T-cell (primary cell): ENCODE measurements around the gene TCP10L. TPM values are rescaled to one million over a fixed set of nuclear protein-coding genes. Genes with fewer than 3 reads are reported as not detected.

Source experiments
- ATAC-seq, 4 experiments: fragments of 200-7000 bp in 3 of 4; fragments of 150-1000 bp in 1 of 4; cut with Tn5 transposase; replicated peaks in 1 of 4; 1 replicate in 3 of 4; 2 replicates in 1 of 4; pipeline ENCODE4 v1.10.0; 2021; ENCODE audit warnings: moderate library complexity in 3 of 4, mild to moderate bottlenecking in 2 of 4, moderate number of reproducible peaks in 1 of 4
- CTCF ChIA-PET, 2 donors: fragments of 300-600 bp; sonication (Branson Sonifier 250); formaldehyde crosslinking; loops; one replicate each; lab custom pipeline; 2022; ENCODE audit warnings: antibody characterized with exemption in 2 of 2; lab: Charles Lee
- POLR2A ChIA-PET, 2 donors: fragments of 300-600 bp; sonication (Branson Sonifier 250); formaldehyde crosslinking; loops; one replicate each; lab custom pipeline; 2022; ENCODE audit warnings: antibody characterized with exemption in 2 of 2; lab: Charles Lee
- DNase-seq, 35 experiments: peaks; one replicate each; pipeline versions ENCODE4 v3.0.0 to v3.0.0-alpha.2; 2013 to 2023
- H3K27ac ChIP-seq: one replicate; pipeline ENCODE4 v1.5.1; 2013; ENCODE audit warnings: low read length
- H3K27me3 ChIP-seq, 2 experiments: replicated peaks in 1 of 2; 1 replicate in 1 of 2; 2 replicates in 1 of 2; pipeline versions ENCODE4 v1.6.1 to v1.7.0; 2013; ENCODE audit warnings: low read length in 1 of 2, mixed read lengths in 1 of 2; ENCODE audit not compliant: control insufficient read depth in 2 of 2, insufficient read depth in 2 of 2; ENCODE audit errors: extremely low read depth in 1 of 2
- H3K36me3 ChIP-seq, 2 donors: 1 replicate in 1 of 2; 2 replicates in 1 of 2; pipeline versions ENCODE4 v1.6.1 to v1.7.0; 2013; ENCODE audit warnings: low read length in 1 of 2; ENCODE audit not compliant: control insufficient read depth in 2 of 2, insufficient read depth in 1 of 2; ENCODE audit errors: extremely low read depth in 1 of 2
- H3K4me1 ChIP-seq, 2 experiments: 1 replicate in 1 of 2; 2 replicates in 1 of 2; pipeline versions ENCODE4 v1.6.1 to v1.7.0; 2013; ENCODE audit warnings: low read length in 2 of 2, mixed read lengths in 1 of 2; ENCODE audit not compliant: insufficient read depth in 2 of 2, control insufficient read depth in 1 of 2; ENCODE audit errors: extremely low read depth in 1 of 2
- H3K4me3 ChIP-seq, 2 donors: 1 replicate in 1 of 2; 2 replicates in 1 of 2; pipeline versions ENCODE4 v1.5.1 to v1.7.0; 2013; ENCODE audit warnings: mild to moderate bottlenecking in 2 of 2, low read length in 1 of 2, moderate library complexity in 1 of 2; ENCODE audit not compliant: control insufficient read depth in 1 of 2; ENCODE audit errors: extremely low read depth in 1 of 2
- H3K9me3 ChIP-seq: 2 replicates; pipeline ENCODE4 v1.7.0; 2013
- H3K27ac Mint-ChIP-seq, 2 donors: one replicate each; pipeline ENCODE4 v1.8.0; 2020 to 2021; ENCODE audit warnings: mild to moderate bottlenecking in 2 of 2, mixed read lengths in 2 of 2
- H3K27me3 Mint-ChIP-seq, 2 donors: one replicate each; pipeline ENCODE4 v1.8.0; 2021 to 2022; ENCODE audit warnings: mixed read lengths in 2 of 2
- H3K36me3 Mint-ChIP-seq: one replicate; pipeline ENCODE4 v1.8.0; 2021; ENCODE audit warnings: mixed read lengths
- H3K4me1 Mint-ChIP-seq, 3 donors: one replicate each; pipeline ENCODE4 v1.8.0; 2020 to 2022; ENCODE audit warnings: mixed read lengths in 3 of 3, mild to moderate bottlenecking in 1 of 3
- H3K4me3 Mint-ChIP-seq, 3 donors: one replicate each; pipeline ENCODE4 v1.8.0; 2020 to 2022; ENCODE audit warnings: mild to moderate bottlenecking in 3 of 3, mixed read lengths in 3 of 3, moderate library complexity in 3 of 3
- H3K9me3 Mint-ChIP-seq, 3 donors: one replicate each; pipeline ENCODE4 v1.8.0; 2020 to 2022; ENCODE audit warnings: mixed read lengths in 3 of 3
- WGBS: methylation state at CpG from one replicate; pipeline ENCODE4 v1.1.5; 2013; ENCODE audit warnings: missing lambda C conversion rate; ENCODE audit not compliant: insufficient coverage; 5-methylcytosine and 5-hydroxymethylcytosine counted together
- total RNA-seq, 35 experiments: library from RNA in 6 of 35; stranded (reverse) in 6 of 35; fragments of 120-200 nt in 1 of 35; gene quantifications; one replicate each; pipeline versions ENCODE4 v1.2.1 to v1.2.4 and lab custom pipeline; 2013 to 2026

Gene TCP10L
- total RNA-seq, 5 donors from 2014 or later (not counting 1 experiment from before 2014, with no cell fraction given), result 0.19 to 0.73 (median 0.39) TPM; not detected in 1

GRCh38 chr21:32585970-32586369 is 647 bp upstream of the TCP10L start:
- peaks cover 0 to 5% of the 10 kb centered on the region in 2 donors for H3K27me3 Mint-ChIP-seq
- Histone ChIP-seq H3K36me3 (no peaks in the 10 kb centered on the region), H3K4me3 (no peak overlapping the region), H3K9me3 (no peaks in the 10 kb centered on the region), H3K4me1 (no peaks in the 10 kb centered on the region), H3K27ac (no peak overlapping the region), H3K27me3 (peaks cover 0 to 18% of the 10 kb centered on the region in 2 experiments)
- no peaks in the 10 kb centered on the region for H3K36me3 Mint-ChIP-seq
- no peak overlapping the region for H3K4me3 Mint-ChIP-seq
- ATAC-seq (no peak), DNase-seq (no peak)
- 86% methylated on average over 8 of the region's 9 CpGs for WGBS
- POLR2A ChIA-PET, result no interaction called here
- H3K4me1 Mint-ChIP-seq, result no peaks in the 10 kb centered on the region
- no peak overlapping the region for H3K27ac Mint-ChIP-seq
- CTCF ChIA-PET, result no interaction called here
- H3K9me3 Mint-ChIP-seq, result no peaks in the 10 kb centered on the region

- Histone ChIP-seq H3K4me1 (no peaks in the 10 kb centered on the region), H3K27me3 (peaks cover 0 to 21% of the 10 kb centered on the region in 2 experiments), H3K27ac (no peak overlapping the region), H3K36me3 (no peaks in the 10 kb centered on the region), H3K9me3 (no peaks in the 10 kb centered on the region), H3K4me3 (no peak overlapping the region)
- ATAC-seq, result no peak
- Mint-ChIP-seq H3K4me1 (no peaks in the 10 kb centered on the region), H3K27me3 (peaks cover 0 to 8% of the 10 kb centered on the region in 2 donors), H3K36me3 (no peaks in the 10 kb centered on the region), H3K27ac (no peak overlapping the region), H3K9me3 (no peaks in the 10 kb centered on the region), H3K4me3 (no peak overlapping the region)
- ChIA-PET POLR2A (no interaction called here), CTCF (interaction anchor here in 1 of 2 donors (0.6 kb wide), 1 partner anchor 113 kb away, joined by 6 read pairs; no protein-coding TSS in a partner anchor)
- DNase-seq, result no peak
- no CpG with 5 or more reads among the region's 8 CpGs for WGBS
Observed at GRCh38 chr21:32584472-32584871, 851 bp downstream of the TCP10L start.

DNA sequence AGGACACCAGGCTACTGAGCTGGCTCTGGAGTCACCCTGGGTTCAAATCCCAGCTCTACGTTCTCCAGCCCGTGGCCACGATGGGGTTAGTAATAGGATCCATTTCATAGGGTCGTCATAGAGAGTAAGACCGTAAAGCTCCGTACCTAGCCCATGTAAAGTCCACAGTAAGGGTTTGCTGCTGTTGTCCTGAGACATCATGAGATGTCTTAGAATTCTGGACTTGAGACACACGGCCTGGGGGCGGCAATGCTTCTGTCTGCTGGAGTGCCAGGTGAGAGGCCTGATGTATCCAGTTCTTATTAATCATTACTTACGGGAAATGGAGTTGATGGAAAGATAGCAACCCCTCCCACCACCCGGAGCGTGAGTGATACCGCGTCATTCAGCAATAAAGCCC is 3.6 kb downstream of the TCP10L start:
- Mint-ChIP-seq H3K9me3 (no peaks in the 10 kb centered on the region), H3K4me3 (no peak overlapping the region), H3K36me3 (no peaks in the 10 kb centered on the region), H3K4me1 (no peaks in the 10 kb centered on the region), H3K27me3 (peaks cover 0 to 6% of the 10 kb centered on the region in 2 donors), H3K27ac (no peak overlapping the region)
- peaks cover 0 to 21% of the 10 kb centered on the region in 2 experiments for H3K27me3 ChIP-seq
- no peak overlapping the region for H3K4me3 ChIP-seq
- H3K36me3 ChIP-seq, result no peaks in the 10 kb centered on the region
- 92% methylated on average over 5 of the region's 13 CpGs for WGBS
- no peak for ATAC-seq
- ChIA-PET CTCF (no interaction called here), POLR2A (interaction anchor here in 1 of 2 donors (0.6 kb wide), 1 partner anchor 197 kb away, joined by 3 read pairs; no protein-coding TSS in a partner anchor)
- no peaks in the 10 kb centered on the region for H3K9me3 ChIP-seq
- H3K27ac ChIP-seq, result no peak overlapping the region
- DNase-seq, result no peak
- peaks cover 0 to 4% of the 10 kb centered on the region in 2 experiments for H3K4me1 ChIP-seq

- H3K27me3 ChIP-seq, result peaks cover 0 to 21% of the 10 kb centered on the region in 2 experiments
- H3K36me3 Mint-ChIP-seq, result no peaks in the 10 kb centered on the region
- H3K36me3 ChIP-seq, result no peaks in the 10 kb centered on the region
- DNase-seq, result no peak
- H3K9me3 Mint-ChIP-seq, result no peaks in the 10 kb centered on the region
- peaks cover 0 to 4% of the 10 kb centered on the region in 2 experiments for H3K4me1 ChIP-seq
- no peak overlapping the region for H3K27ac Mint-ChIP-seq
- ChIA-PET CTCF (no interaction called here), POLR2A (no interaction called here)
- no peak for ATAC-seq
- peaks cover 0 to 6% of the 10 kb centered on the region in 2 donors for H3K27me3 Mint-ChIP-seq
- H3K9me3 ChIP-seq, result no peaks in the 10 kb centered on the region
- H3K27ac ChIP-seq, result no peak overlapping the region
- WGBS, result 87% methylated on average over 13 of the region's 13 CpGs
- H3K4me3 ChIP-seq, result no peak overlapping the region
- no peak overlapping the region for H3K4me3 Mint-ChIP-seq
- no peaks in the 10 kb centered on the region for H3K4me1 Mint-ChIP-seq
Observed at GRCh38 chr21:32580949-32581348, 4.4 kb downstream of the TCP10L start.

DNA sequence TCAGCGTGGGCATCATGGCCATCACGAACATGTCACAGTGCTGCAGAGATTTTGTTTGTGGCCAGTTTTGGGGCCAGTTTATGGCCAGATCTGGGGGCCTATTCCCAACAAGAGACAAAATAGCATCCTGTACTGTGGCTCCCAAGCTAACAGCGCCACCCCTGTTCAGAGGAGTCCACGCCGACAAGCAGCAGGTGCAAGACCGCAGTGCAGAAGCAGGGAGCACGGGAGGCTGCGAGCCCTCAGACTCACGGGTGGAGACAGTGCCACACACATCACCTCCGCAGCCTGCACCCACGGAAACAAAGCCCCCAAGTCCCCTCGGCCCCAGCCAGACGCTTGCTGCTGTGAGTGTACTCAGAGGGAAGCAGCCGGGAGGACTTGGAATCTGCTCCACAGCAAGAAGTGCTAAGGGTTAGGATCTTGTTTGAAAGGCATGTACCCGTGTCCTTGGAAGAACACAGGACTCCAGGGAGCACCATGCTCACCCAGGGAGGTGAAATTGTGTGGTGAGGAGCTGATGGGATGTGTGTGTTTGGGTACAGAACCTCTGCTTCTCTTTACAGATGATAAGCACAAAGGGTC is 7.1 kb downstream of the TCP10L start:
- ChIA-PET CTCF (interaction anchor here in 1 of 2 donors (1.1 kb wide), 1 partner anchor 9 kb away, joined by 3 read pairs; no protein-coding TSS in a partner anchor), POLR2A (interaction anchor here in 1 of 2 donors (0.5 kb wide), 1 partner anchor 23 kb away, joined by 7 read pairs; no protein-coding TSS in a partner anchor)
- no peaks in the 10 kb centered on the region for H3K9me3 Mint-ChIP-seq
- no peak overlapping the region for H3K27ac Mint-ChIP-seq
- peak in 3 of 4 experiments; percentile 43 to 52 (median 44) for ATAC-seq
- Histone ChIP-seq H3K9me3 (no peaks in the 10 kb centered on the region), H3K36me3 (no peaks in the 10 kb centered on the region), H3K27ac (no peak overlapping the region), H3K4me3 (no peak overlapping the region), H3K27me3 (peaks cover 0 to 20% of the 10 kb centered on the region in 2 experiments), H3K4me1 (peaks cover 0 to 4% of the 10 kb centered on the region in 2 experiments)
- H3K27me3 Mint-ChIP-seq, result peaks cover 0 to 2% of the 10 kb centered on the region in 2 donors
- peak in 12 of 35 experiments; percentile 2 to 52 (median 15) for DNase-seq
- H3K36me3 Mint-ChIP-seq, result no peaks in the 10 kb centered on the region
- WGBS, result 60% methylated on average over 11 of the region's 15 CpGs
- no peaks in the 10 kb centered on the region for H3K4me1 Mint-ChIP-seq
- no peak overlapping the region for H3K4me3 Mint-ChIP-seq

DNA sequence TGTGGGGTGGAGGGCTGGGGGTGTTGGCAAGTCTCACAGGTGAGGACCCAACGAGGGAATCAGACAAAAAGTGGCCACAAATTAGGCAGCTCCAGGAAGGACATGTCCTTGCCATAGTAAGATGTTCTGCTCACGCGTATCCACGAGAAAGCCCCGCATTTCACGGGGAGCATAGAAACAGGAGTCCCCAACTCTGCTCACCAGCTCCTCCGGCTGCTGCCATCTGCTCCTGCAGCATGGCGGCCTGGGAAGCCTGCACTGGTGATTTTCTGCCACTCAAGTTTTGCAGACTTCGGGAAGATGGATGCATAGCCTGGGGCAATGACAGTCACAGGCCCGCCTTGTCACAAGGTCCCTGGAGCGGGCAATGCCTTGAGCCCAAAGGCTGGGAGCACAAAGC is 9.3 kb downstream of the TCP10L start:
- H3K36me3 Mint-ChIP-seq, result no peaks in the 10 kb centered on the region
- H3K4me3 Mint-ChIP-seq, result no peak overlapping the region
- Histone ChIP-seq H3K27ac (no peak overlapping the region), H3K9me3 (no peaks in the 10 kb centered on the region), H3K4me3 (no peak overlapping the region), H3K27me3 (peaks cover 0 to 21% of the 10 kb centered on the region in 2 experiments), H3K36me3 (no peaks in the 10 kb centered on the region), H3K4me1 (peaks cover 0 to 4% of the 10 kb centered on the region in 2 experiments)
- ChIA-PET POLR2A (no interaction called here), CTCF (interaction anchor here in 1 of 2 donors (0.5 kb wide), 1 partner anchor 451 kb away, joined by 3 read pairs; no protein-coding TSS in a partner anchor)
- DNase-seq, result no peak
- peaks cover 0 to under 1% (median 0%) of the 10 kb centered on the region in 3 donors for H3K4me1 Mint-ChIP-seq
- H3K27me3 Mint-ChIP-seq, result peaks cover 0 to 2% of the 10 kb centered on the region in 2 donors
- ATAC-seq, result no peak
- 92% methylated on average over 11 of the region's 11 CpGs for WGBS
- no peaks in the 10 kb centered on the region for H3K9me3 Mint-ChIP-seq
- no peak overlapping the region for H3K27ac Mint-ChIP-seq
